PC-3 (cell line): ENCODE data around the gene DHX35. TPM values are rescaled to one million over a fixed set of nuclear protein-coding genes. Genes with fewer than 3 reads are reported as not detected.

Experiments used
- ATAC-seq: fragments of 200-7000 bp; cut with Tn5 transposase; 2 replicates; pipeline ENCODE4 v1.9.1; 2020; ENCODE audit warnings: mild to moderate bottlenecking, moderate library complexity
- BruUV-seq: library from RNA; stranded (reverse); fragments of 400-500 nt; replicated peaks from 2 replicates; lab custom pipeline; 2021; lab: Mats Ljungman, UMichigan
- CTCF ChIA-PET: fragments of 300-600 bp; sonication (Branson Sonifier 250); formaldehyde crosslinking; loops from one replicate; lab custom pipeline; 2022; ENCODE audit warnings: antibody characterized with exemption; lab: Charles Lee
- POLR2A ChIA-PET: fragments of 300-600 bp; sonication (Branson Sonifier 250); formaldehyde crosslinking; loops from one replicate; lab custom pipeline; 2022; ENCODE audit warnings: antibody characterized with exemption; ENCODE audit not compliant: unreplicated experiment; lab: Charles Lee
- DNase-seq: peaks from one replicate; pipeline ENCODE4 v3.0.0-alpha.2; 2015
- H2AFZ ChIP-seq: fragments of 300-600 bp; sonication (generic); 2 replicates; pipeline ENCODE4 v1.6.0; 2016; ENCODE audit warnings: antibody characterized with exemption, low read length
- H3F3A ChIP-seq: fragments of 300-600 bp; sonication (generic); one replicate; pipeline ENCODE4 v1.6.0; 2017; ENCODE audit warnings: antibody characterized with exemption, low read length, control low read depth, mild to moderate bottlenecking; ENCODE audit not compliant: unreplicated experiment
- H3K27ac ChIP-seq: fragments of 300-600 bp; sonication (generic); 2 replicates; pipeline ENCODE4 v1.5.1; 2016; ENCODE audit warnings: mild to moderate bottlenecking, low read length
- H3K27me3 ChIP-seq: fragments of 300-600 bp; sonication (generic); 2 replicates; pipeline ENCODE4 v1.6.1; 2016; ENCODE audit warnings: low read length, mixed read lengths
- H3K36me3 ChIP-seq: fragments of 300-600 bp; sonication (generic); 2 replicates; pipeline ENCODE4 v1.6.1; 2016; ENCODE audit warnings: low read depth, mixed run types, low read length, mixed read lengths
- H3K4me1 ChIP-seq: fragments of 300-600 bp; sonication (generic); 2 replicates; pipeline ENCODE4 v1.5.1; 2016; ENCODE audit warnings: low read length; ENCODE audit not compliant: insufficient read depth
- H3K4me2 ChIP-seq: fragments of 300-600 bp; sonication (generic); 2 replicates; pipeline ENCODE4 v1.6.0; 2016; ENCODE audit warnings: low read length
- H3K4me3 ChIP-seq: fragments of 300-600 bp; sonication (generic); 2 replicates; pipeline ENCODE4 v1.5.1; 2016; ENCODE audit warnings: mild to moderate bottlenecking, low read length, mixed read lengths
- H3K79me2 ChIP-seq: fragments of 300-600 bp; sonication (generic); 2 replicates; pipeline ENCODE4 v1.6.1; 2017; ENCODE audit warnings: low read length, mixed read lengths
- H3K9ac ChIP-seq: fragments of 300-600 bp; sonication (generic); 2 replicates; pipeline ENCODE4 v1.6.0; 2016; ENCODE audit warnings: mild to moderate bottlenecking, low read length
- H3K9me2 ChIP-seq: fragments of 300-600 bp; sonication (generic); replicated peaks from 2 replicates; pipeline ENCODE4 v1.6.1; 2016; ENCODE audit warnings: mixed run types, low read length, mixed read lengths
- H3K9me3 ChIP-seq: fragments of 300-600 bp; sonication (generic); 2 replicates; pipeline ENCODE4 v1.6.1; 2016; ENCODE audit warnings: low read length, mixed read lengths
- H4K20me1 ChIP-seq: fragments of 300-600 bp; sonication (generic); 2 replicates; pipeline ENCODE4 v1.6.1; 2016; ENCODE audit warnings: low read length, mixed read lengths
- CTCF ChIP-seq: fragments of 300-600 bp; sonication (generic); conservative IDR thresholded peaks from 2 replicates; pipeline ENCODE4 v1.5.1; 2017; ENCODE audit warnings: antibody characterized with exemption, low read depth, mild to moderate bottlenecking, low read length
- EZH2 ChIP-seq: fragments of 300-600 bp; sonication (generic); IDR thresholded peaks from one replicate; pipeline ENCODE4 v1.6.1; 2017; ENCODE audit warnings: antibody characterized with exemption, mild to moderate bottlenecking, low read length; ENCODE audit not compliant: unreplicated experiment
- EZH2phosphoT487 ChIP-seq: fragments of 300-600 bp; sonication (generic); IDR thresholded peaks from 2 replicates; pipeline ENCODE4 v1.6.1; 2018; ENCODE audit warnings: mild to moderate bottlenecking, antibody characterized with exemption, low read length, borderline replicate concordance
- intact Hi-C: fragments of 100-400 bp; cut with micrococcal nuclease; formaldehyde crosslinking; loops from 2 replicates; pipeline ENCODE4 v1.9.0; 2023
- total RNA-seq: library from RNA; depleted of rRNA; stranded (reverse); fragments of >200 nt; gene quantifications from 2 replicates; pipeline ENCODE4 v1.2.3, GENCODE V29; 2014

The DHX35 gene
- total RNA-seq, 1 experiment from 2014 or later, result 12.0 TPM

DNA sequence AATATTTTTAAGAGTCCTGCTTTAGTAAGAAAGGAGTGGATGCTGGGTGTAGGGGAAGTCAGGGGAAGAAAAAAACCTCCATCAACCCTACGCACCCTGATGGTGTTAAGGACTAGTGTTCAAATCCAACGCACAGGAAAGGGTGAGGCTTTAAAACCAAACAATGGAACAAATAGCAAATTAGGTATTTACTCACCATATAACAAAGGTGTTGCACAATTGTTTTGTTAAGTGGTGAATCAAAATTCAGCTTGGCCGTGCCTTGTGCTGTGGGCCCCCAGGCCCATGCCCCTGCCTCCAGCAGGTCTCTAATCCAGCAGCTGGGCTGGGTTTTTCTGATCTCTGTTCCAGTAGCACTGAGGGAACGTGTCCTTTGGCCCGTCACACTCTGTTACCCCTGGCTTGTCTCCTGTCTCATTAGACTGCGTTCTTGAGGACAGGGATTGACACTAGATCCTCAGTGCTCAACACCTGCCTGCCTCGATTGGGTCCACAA lies 24.1 kb upstream of the DHX35 start:
- TF ChIP-seq CTCF (no peak), EZH2phosphoT487 (no peak), EZH2 (no peak)
- CTCF ChIA-PET, result no interaction called here
- DNase-seq, result no peak
- no peak overlapping the region for H3K27ac ChIP-seq
- no peaks in the 10 kb centered on the region for H3K27me3 ChIP-seq
- H3K9me3 ChIP-seq, result no peaks in the 10 kb centered on the region
- no peak overlapping the region for H3K9ac ChIP-seq
- no TSS peak for BruUV-seq
- peaks cover 78% of the 10 kb centered on the region for H4K20me1 ChIP-seq
- no peak overlapping the region for H3K4me3 ChIP-seq
- no peaks in the 10 kb centered on the region for H3K9me2 ChIP-seq
- no peak for ATAC-seq
- H3F3A ChIP-seq, result no peaks in the 10 kb centered on the region
- intact Hi-C loops, result no loop called here
- H3K79me2 ChIP-seq, result peaks cover 99% of the 10 kb centered on the region
- H3K36me3 ChIP-seq, result peaks cover 49% of the 10 kb centered on the region
- H3K4me2 ChIP-seq, result no peak overlapping the region
- H3K4me1 ChIP-seq, result no peaks in the 10 kb centered on the region
- no peak overlapping the region for H2AFZ ChIP-seq
- POLR2A ChIA-PET, result no interaction called here

DNA sequence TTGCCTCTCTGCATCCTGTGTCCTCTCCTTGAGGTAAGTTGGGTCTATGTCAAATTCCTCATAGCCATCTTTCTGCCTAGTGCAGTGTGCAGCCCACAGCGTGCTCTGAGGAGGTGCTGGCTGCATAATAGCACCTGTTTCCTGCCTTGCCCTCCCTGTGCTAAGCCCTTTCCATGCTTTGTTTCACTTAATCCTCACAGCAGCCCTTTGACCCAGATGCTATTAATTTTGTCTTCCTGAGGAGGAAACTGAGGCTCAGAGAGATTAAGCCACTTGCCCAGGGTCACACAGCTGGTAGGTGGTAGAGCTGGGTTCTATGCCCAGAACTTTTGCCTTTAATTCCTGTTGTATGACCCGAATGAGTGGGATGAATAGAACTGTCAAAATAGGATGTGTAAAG lies 22.5 kb upstream of the DHX35 start:
- peaks cover 93% of the 10 kb centered on the region for H3K79me2 ChIP-seq
- H3K9me3 ChIP-seq, result no peaks in the 10 kb centered on the region
- H3K36me3 ChIP-seq, result peaks cover 58% of the 10 kb centered on the region
- no peak for TF ChIP-seq EZH2phosphoT487
- no peak for TF ChIP-seq CTCF
- no peak for TF ChIP-seq EZH2
- H2AFZ ChIP-seq, result no peak overlapping the region
- no peaks in the 10 kb centered on the region for H3K9me2 ChIP-seq
- intact Hi-C loops, result no loop called here
- POLR2A ChIA-PET, result no interaction called here
- H3K27ac ChIP-seq, result no peak overlapping the region
- BruUV-seq, result no TSS peak
- H3K9ac ChIP-seq, result no peak overlapping the region
- CTCF ChIA-PET, result no interaction called here
- H3K4me3 ChIP-seq, result no peak overlapping the region
- peaks cover 71% of the 10 kb centered on the region for H4K20me1 ChIP-seq
- H3K4me1 ChIP-seq, result no peaks in the 10 kb centered on the region
- no peaks in the 10 kb centered on the region for H3F3A ChIP-seq
- H3K4me2 ChIP-seq, result no peak overlapping the region
- DNase-seq (no peak), ATAC-seq (no peak)
- no peaks in the 10 kb centered on the region for H3K27me3 ChIP-seq

DNA sequence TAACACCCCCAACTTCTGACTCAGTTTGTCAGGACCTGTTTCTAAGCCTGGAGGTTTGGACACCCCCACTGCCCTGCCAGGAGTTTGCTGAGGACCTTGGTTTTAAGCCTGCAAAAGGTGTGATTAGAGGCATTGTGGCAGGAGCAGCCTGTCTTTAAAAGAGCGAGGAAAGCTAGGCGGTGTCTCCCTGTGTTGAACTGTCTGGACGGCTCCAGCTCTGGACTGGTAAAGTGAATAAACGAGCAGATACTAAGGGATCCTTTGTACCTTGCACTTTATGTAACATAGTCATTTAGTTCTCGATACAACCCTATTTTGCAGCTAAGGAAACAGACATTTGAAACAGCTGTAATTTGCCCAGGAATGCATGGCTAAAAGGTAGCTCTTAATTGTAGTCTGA lies 21.5 kb upstream of the DHX35 start:
- POLR2A ChIA-PET, result no interaction called here
- ATAC-seq, result no peak

More for the DNA sequence above, 21.5 kb upstream of the DHX35 start:
- H3K4me3 ChIP-seq, result no peak overlapping the region
- H3K27me3 ChIP-seq, result no peaks in the 10 kb centered on the region
- H3K9me3 ChIP-seq, result no peaks in the 10 kb centered on the region
- no peaks in the 10 kb centered on the region for H3K9me2 ChIP-seq
- H3K36me3 ChIP-seq, result peaks cover 60% of the 10 kb centered on the region
- no peak overlapping the region for H2AFZ ChIP-seq
- no peaks in the 10 kb centered on the region for H3F3A ChIP-seq
- no peak overlapping the region for H3K27ac ChIP-seq
- intact Hi-C loops, result no loop called here
- CTCF ChIA-PET, result no interaction called here
- DNase-seq, result no peak
- H3K9ac ChIP-seq, result no peak overlapping the region
- no peak overlapping the region for H3K4me2 ChIP-seq
- H4K20me1 ChIP-seq, result peaks cover 62% of the 10 kb centered on the region
- TF ChIP-seq EZH2phosphoT487 (no peak), EZH2 (no peak), CTCF (no peak)
- no TSS peak for BruUV-seq
- no peaks in the 10 kb centered on the region for H3K4me1 ChIP-seq
- H3K79me2 ChIP-seq, result peaks cover 87% of the 10 kb centered on the region
